ENCODE measurements around the gene ELMOD2. TPM values are rescaled to one million over a fixed set of nuclear protein-coding genes. Genes with fewer than 3 reads are reported as not detected.

The ELMOD2 gene
- total and polyA plus RNA-seq, 2 of the 13 experiments (the other 11 are each of a cell fraction or from before 2014, with no cell fraction given) = 10.2 to 38.1 TPM

DNA sequence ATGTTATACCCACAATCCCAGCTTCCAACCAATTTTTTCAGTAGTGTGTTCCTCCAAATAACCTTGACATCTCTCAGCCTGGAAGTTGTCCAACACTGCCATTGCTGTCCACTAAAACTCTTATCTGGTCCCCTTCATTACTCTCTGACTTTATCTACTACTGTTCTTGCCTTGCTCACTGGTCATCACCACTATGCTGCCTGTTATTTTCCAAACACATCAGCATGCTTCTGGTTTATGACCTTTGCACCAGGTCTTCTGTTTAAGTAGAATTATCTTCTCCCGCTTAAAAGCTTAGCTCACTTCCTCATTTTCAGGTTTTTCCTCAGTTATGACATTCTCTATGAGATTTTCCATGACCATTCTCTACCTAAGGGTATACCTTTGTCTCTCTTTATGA is 5.5 kb downstream of the ELMOD2 start (continued):
- TF ChIP-seq, protein P1, sequence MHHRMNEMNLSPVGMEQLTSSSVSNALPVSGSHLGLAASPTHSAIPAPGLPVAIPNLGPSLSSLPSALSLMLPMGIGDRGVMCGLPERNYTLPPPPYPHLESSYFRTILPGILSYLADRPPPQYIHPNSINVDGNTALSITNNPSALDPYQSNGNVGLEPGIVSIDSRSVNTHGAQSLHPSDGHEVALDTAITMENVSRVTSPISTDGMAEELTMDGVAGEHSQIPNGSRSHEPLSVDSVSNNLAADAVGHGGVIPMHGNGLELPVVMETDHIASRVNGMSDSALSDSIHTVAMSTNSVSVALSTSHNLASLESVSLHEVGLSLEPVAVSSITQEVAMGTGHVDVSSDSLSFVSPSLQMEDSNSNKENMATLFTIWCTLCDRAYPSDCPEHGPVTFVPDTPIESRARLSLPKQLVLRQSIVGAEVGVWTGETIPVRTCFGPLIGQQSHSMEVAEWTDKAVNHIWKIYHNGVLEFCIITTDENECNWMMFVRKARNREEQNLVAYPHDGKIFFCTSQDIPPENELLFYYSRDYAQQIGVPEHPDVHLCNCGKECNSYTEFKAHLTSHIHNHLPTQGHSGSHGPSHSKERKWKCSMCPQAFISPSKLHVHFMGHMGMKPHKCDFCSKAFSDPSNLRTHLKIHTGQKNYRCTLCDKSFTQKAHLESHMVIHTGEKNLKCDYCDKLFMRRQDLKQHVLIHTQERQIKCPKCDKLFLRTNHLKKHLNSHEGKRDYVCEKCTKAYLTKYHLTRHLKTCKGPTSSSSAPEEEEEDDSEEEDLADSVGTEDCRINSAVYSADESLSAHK (CRISPR knock-in tag; IDR thresholded peaks at IDR 0.05; ENCODE audit: borderline replicate concordance) = no peak
- TF ChIP-seq SMARCE1 (IDR thresholded peaks at IDR 0.05; ENCODE audit: borderline replicate concordance) = no peak
- TF ChIP-seq, protein P2, sequence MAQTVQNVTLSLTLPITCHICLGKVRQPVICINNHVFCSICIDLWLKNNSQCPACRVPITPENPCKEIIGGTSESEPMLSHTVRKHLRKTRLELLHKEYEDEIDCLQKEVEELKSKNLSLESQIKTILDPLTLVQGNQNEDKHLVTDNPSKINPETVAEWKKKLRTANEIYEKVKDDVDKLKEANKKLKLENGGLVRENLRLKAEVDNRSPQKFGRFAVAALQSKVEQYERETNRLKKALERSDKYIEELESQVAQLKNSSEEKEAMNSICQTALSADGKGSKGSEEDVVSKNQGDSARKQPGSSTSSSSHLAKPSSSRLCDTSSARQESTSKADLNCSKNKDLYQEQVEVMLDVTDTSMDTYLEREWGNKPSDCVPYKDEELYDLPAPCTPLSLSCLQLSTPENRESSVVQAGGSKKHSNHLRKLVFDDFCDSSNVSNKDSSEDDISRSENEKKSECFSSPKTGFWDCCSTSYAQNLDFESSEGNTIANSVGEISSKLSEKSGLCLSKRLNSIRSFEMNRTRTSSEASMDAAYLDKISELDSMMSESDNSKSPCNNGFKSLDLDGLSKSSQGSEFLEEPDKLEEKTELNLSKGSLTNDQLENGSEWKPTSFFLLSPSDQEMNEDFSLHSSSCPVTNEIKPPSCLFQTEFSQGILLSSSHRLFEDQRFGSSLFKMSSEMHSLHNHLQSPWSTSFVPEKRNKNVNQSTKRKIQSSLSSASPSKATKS (CRISPR knock-in tag; IDR thresholded peaks at IDR 0.05) = no peak
- no peak for TF ChIP-seq TOPORS (CRISPR knock-in tag; IDR thresholded peaks at IDR 0.05)
- TF ChIP-seq ZSCAN9 (CRISPR knock-in tag; IDR thresholded peaks at IDR 0.05; ENCODE audit: borderline replicate concordance) = peak; percentile 76; the same call in 1 of the 2 replicates
- no peak for TF ChIP-seq CREM (IDR thresholded peaks at IDR 0.05)
- no peak for TF ChIP-seq CREM (CRISPR knock-in tag; IDR thresholded peaks at IDR 0.05)
- TF ChIP-seq, protein P3, sequence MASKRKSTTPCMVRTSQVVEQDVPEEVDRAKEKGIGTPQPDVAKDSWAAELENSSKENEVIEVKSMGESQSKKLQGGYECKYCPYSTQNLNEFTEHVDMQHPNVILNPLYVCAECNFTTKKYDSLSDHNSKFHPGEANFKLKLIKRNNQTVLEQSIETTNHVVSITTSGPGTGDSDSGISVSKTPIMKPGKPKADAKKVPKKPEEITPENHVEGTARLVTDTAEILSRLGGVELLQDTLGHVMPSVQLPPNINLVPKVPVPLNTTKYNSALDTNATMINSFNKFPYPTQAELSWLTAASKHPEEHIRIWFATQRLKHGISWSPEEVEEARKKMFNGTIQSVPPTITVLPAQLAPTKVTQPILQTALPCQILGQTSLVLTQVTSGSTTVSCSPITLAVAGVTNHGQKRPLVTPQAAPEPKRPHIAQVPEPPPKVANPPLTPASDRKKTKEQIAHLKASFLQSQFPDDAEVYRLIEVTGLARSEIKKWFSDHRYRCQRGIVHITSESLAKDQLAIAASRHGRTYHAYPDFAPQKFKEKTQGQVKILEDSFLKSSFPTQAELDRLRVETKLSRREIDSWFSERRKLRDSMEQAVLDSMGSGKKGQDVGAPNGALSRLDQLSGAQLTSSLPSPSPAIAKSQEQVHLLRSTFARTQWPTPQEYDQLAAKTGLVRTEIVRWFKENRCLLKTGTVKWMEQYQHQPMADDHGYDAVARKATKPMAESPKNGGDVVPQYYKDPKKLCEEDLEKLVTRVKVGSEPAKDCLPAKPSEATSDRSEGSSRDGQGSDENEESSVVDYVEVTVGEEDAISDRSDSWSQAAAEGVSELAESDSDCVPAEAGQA (IDR thresholded peaks at IDR 0.05; ENCODE audit: low read depth) = no peak
- TF ChIP-seq, protein P3 (CRISPR knock-in tag; IDR thresholded peaks at IDR 0.05; ENCODE audit: borderline replicate concordance) = no peak
- TF ChIP-seq SP1 (IDR thresholded peaks at IDR 0.05) = no peak
- no peak for TF ChIP-seq SP1 (CRISPR knock-in tag; IDR thresholded peaks at IDR 0.05)
- TF ChIP-seq, protein P4, sequence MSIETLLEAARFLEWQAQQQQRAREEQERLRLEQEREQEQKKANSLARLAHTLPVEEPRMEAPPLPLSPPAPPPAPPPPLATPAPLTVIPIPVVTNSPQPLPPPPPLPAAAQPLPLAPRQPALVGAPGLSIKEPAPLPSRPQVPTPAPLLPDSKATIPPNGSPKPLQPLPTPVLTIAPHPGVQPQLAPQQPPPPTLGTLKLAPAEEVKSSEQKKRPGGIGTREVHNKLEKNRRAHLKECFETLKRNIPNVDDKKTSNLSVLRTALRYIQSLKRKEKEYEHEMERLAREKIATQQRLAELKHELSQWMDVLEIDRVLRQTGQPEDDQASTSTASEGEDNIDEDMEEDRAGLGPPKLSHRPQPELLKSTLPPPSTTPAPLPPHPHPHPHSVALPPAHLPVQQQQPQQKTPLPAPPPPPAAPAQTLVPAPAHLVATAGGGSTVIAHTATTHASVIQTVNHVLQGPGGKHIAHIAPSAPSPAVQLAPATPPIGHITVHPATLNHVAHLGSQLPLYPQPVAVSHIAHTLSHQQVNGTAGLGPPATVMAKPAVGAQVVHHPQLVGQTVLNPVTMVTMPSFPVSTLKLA (IDR thresholded peaks at IDR 0.05) = peak; percentile 44; the same call in 1 of the 2 replicates
- TF ChIP-seq, protein P5, sequence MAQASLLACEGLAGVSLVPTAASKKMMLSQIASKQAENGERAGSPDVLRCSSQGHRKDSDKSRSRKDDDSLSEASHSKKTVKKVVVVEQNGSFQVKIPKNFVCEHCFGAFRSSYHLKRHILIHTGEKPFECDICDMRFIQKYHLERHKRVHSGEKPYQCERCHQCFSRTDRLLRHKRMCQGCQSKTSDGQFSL (CRISPR knock-in tag; IDR thresholded peaks at IDR 0.05) = no peak
- TF ChIP-seq ZMYM3 (CRISPR knock-in tag; IDR thresholded peaks at IDR 0.05) = no peak
- TF ChIP-seq RFX3 (CRISPR knock-in tag; IDR thresholded peaks at IDR 0.05) = no peak
- TF ChIP-seq, protein P6, sequence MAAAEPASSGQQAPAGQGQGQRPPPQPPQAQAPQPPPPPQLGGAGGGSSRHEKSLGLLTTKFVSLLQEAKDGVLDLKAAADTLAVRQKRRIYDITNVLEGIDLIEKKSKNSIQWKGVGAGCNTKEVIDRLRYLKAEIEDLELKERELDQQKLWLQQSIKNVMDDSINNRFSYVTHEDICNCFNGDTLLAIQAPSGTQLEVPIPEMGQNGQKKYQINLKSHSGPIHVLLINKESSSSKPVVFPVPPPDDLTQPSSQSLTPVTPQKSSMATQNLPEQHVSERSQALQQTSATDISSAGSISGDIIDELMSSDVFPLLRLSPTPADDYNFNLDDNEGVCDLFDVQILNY (CRISPR knock-in tag; conservative IDR thresholded peaks at IDR 0.05) = no peak
- no peak for TF ChIP-seq HDAC6 (IDR thresholded peaks at IDR 0.05; ENCODE audit: low read depth, low read length)
